Dermis blood vessel endothelial cell (primary cell): ENCODE results near the gene CALM1. TPM values are rescaled to one million over a fixed set of nuclear protein-coding genes. Genes with fewer than 3 reads are reported as not detected.

Experiments used
- DNase-seq: peaks from one replicate; pipeline ENCODE4 v3.0.0; 2010
- total RNA-seq: library from RNA; depleted of rRNA; stranded (reverse); fragments of >200 nt; gene quantifications from 2 replicates; pipeline ENCODE4 v1.2.3, GENCODE V29; 2014

Gene CALM1
- total RNA-seq = 551 and 736 TPM in 2 replicates

DNA sequence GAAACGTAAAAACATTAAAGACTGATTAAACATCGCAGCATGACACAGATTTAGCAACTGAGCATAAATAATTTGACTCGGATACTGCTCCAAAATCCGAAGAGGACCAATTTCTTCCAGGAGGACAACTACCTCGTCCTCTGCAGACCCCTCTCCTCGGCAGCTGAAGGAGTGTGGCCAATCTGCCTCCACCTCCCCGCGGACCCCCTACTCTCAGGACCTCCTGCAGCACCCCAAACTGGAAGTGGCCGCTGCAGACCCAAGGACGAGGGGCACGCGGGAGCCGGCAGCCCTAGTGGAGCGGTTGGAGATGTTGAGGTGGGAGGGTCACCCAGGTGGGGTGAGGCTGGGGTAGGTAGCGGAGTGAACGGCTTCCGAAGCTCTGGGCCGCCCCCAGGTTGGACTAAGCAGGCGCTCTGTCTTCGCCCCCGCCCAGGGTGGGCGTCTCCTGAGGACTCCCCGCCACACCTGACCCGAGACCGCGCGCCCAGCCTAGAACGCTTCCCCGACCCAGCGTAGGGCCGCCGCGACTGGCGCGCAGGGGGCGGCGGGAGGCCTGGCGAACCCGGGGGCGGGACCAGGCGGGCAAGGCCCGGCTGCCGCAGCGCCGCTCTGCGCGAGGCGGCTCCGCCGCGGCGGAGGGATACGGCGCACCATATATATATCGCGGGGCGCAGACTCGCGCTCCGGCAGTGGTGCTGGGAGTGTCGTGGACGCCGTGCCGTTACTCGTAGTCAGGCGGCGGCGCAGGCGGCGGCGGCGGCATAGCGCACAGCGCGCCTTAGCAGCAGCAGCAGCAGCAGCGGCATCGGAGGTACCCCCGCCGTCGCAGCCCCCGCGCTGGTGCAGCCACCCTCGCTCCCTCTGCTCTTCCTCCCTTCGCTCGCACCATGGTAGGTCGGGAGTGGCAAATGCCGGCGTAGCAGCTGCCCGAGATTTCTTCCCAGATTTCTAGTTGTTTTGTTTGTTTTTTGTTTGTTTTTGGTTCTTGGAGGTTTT, at the start of gene CALM1:
Gene CALM1 (plus strand): TSS at position 689 of the 999 bp plus-strand sequence. CDS start 202 bp downstream, at position 891.
- DNase-seq = peak; percentile 95

DNA sequence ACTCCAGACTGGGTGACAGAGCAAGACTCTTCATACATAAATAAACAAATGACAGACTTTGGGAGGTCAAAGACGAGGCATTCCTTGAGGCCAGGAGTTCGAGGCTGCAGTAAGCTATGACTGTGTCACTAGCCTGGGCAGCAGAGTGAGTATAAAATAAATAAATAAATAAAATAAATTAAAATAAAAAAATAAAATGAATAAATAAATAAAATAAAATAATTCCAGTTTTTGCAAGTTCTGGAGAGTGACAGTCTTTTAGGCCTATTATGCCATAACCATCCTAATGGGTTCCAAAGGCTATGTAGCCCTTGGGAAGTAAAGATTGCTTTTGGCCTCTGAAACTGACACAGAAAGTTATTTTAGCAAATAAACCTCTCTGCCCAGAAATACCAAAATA, 48.6 kb upstream of the CALM1 start:
- DNase-seq = no peak

DNA sequence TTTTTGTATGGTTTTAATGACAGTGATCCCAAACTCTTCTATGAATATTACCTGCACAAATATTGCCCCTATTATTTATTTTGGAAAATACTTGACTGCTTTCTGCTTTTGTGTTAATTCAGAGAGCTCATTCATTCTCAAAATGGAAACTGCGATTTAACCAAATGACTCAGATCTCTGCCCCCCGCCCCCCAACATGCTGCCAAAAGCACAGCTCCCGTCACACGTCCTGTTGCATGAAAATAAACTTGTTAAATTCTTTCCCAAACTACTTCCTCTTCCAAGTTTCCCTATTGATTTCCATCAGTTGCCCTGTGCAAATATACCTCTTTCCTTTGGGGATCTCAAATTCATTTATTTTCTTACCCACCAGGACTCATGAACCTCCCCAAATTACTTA, 47.1 kb upstream of the CALM1 start:
- DNase-seq = peak; percentile 18

DNA sequence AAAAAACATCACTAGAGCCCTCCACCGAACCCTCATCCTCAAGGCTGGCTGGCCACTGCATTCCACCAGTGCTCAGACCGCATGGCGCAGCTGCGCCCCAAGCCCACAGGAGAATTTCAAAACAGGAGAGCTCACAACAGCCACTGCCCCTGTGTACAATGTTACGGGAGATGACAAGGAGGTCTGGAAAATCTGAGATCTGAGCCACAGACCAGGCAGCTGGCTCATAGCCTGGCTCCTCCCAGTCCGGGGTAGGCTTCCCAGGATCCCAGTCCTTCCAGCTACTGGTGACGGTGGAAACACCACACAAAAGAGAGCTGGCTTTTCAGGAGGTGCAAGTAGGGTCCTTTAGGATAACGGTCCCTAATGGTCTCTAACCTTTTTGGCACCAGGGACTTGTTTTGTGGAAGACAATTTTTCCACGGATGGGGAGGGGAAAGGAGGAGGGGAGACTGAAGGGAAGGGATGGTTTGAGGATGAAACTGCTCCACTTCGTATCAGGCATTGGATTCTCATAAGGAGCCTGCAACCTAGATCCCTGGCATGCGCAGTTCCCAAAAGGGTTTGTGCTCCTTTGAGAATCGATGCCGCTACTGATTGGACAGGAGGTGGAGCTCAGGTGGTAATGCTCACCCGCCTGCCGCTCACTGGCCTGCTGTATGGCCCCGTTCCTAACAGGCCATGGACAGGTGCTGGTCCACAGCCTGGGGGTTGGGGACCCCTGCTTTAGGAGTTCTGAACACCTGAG, 42.1 kb upstream of the CALM1 start:
- no peak for DNase-seq

DNA sequence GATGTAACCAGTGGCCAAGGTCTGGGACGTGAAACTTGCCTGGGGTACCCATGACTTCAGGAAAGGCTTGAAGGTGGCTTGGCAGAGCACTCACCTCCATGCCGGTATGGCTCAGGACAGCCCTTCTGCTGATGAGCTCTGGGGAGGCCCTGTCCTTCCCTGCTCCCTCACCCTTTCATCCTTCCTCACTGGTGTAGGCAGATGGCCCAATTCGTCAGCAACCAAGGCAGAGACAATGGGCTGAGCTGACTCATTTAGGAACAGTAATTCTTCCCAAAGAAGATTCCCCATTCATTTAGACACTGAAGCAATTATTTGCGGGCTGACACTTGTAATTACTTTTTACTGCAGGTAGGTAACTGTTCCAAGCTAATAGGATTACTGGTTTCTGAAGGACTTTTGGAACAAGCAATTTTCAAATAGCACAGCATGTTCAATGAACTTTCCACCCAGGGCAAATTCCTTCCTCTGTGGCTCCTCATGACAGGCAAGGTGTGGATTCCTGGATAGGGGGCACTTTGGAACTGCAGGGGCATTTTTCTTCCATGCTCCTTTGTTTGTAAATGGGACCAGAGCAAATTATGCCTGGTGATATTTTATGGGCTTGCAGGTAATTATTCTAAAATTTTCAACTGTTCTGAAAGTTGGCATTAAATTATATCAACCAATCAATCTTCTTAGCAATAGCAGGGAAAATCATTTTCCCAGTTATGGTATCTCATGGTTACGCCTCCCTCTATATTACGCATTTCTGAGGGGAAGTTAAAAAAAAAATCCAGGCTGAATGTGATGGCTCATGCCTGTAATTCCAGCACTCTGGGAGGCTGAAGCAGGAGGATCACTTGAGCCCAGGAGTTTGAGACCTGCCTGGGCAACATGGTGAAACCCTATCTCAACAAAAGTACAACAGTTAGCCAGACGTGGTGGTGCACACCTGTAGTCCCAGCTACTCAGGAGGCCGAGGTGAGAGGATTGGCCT, 41.0 kb upstream of the CALM1 start:
- DNase-seq = peak; percentile 23

DNA sequence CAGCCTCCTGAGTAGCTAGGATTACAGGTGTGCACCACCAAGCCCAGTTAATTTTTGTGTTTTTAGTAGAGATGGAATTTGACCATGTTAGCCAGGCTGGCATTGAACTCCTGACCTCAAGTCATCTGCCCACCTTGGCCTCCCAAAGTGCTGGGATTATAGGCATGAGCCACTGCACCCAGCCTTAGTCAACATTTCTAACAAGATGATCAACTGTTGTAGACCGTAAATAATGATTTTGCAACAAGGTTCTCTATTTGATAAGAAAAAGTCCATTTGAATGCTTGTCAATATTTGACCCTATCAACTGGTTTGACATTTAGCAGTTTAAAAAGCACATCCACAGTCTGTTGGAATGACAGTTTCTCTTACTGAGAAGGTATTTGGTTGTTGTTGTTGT, 39.9 kb upstream of the CALM1 start:
- DNase-seq = no peak

DNA sequence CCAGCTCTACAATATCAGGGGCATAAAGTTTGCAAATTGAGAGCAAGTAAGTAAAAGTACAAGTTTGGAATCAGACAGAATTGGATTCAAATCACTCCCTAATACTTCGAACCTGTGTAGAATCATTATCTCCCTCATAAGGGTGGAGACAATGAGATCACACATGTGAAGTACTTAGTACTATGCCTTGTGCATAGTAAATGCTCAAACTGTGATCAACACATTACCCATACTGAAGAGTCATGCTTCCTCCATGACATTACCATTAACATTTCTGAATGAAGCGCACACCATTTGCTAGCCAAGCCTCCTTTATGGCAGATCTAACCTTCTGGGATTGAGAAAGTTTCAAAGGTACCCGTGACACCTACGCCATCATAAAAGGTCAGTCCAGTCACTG, 38.5 kb upstream of the CALM1 start:
- no peak for DNase-seq

DNA sequence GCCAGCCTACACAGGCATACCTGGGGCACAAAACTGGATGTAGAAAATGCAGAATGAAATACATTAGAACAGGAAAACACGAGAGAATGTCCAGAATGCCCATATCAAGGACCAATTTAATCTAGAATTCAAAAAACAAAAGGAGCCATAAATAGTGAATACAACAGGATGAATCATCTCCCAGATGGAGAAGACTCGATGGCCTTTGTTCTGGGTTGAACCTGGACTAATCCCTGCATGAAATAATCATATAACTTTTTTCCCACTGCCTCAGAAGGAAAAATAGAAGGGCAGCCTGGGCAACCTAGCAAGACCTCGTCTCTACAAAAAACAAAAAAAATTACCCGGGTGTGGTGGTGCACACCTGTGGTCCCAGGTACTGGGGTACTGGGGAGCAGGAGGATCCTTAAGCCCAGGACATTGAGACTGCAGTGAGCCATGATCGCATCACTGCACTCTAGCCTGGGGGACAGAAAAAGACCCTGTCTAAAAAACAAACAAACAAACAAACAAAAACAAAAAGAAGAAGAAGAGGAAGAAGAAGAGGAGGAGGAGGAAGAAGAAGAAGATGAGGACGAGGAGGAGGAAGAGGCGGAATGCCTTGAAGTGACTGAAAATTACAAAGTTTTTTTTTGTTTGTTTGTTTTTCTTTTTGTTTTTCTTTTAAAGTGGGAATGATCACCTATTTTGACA, 34.8 kb upstream of the CALM1 start:
- no peak for DNase-seq

DNA sequence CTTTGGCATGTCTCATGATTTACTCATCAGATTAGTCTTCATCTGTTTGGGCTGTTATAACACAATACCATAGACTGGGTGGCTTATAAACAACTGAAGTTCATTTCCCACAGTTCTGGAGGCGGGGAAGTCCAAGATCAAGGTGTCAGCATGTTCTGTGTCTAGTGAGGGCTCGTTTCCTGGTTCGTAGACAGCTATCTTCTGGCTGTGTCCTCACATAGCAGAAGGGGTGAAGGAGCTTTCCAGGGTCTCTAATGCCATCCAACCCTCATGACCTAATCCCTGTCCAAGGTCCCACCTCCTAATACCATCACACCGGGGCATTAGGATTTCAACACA, 34.3 kb upstream of the CALM1 start:
- no peak for DNase-seq

DNA sequence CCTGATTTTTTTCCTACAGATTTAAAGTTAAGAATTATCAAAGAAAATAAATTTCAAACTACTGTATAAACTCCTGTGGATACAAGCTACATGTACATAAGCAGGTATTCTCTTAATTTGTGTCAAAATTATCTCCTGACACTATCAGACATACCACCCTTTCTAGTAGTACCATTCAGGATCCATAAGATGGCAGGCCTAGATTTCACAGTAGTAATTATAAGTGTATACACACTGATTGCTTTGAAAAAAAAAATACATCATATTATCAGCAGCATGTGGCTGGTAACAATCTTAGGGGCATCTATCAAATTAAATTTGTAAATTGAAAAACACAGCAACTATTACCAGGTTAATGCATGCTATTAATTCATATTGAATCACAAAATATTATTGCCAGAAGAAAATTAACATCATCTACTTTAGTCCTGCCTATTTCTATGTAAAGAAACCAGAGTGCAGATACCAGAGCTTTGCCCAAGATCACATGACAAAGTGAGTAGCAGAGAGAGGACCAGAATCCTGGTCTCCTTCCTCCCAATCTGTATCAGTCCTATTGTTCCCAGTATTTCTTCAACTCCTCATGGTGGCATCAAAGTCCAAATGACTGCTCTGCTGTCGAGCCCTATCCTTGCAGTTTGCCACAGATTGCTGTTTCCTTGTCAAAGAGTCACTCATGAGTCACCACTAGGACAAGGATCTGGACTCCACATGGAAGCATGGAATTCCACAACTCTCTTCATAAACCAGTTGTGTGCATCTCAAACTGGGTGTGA, 27.7 kb upstream of the CALM1 start:
- DNase-seq = peak; percentile 18

DNA sequence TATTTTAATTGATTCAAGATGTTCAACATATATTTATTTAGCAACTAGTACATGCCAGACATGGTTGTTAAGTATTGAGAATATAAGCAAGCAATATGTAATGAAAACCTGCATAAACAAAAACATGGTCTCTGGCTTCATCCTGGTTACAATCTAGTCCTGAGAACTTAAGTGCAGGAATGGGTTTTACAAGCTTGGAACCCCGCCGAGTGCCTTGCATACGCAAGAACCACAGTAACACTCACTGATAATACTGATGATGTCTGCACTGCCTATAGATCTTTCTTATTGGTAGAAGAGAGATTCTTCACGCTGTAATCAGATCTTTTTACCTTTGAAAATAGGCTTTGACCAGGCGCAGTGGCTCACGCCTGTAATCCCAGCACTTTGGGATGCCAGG, 22.9 kb upstream of the CALM1 start:
- no peak for DNase-seq

DNA sequence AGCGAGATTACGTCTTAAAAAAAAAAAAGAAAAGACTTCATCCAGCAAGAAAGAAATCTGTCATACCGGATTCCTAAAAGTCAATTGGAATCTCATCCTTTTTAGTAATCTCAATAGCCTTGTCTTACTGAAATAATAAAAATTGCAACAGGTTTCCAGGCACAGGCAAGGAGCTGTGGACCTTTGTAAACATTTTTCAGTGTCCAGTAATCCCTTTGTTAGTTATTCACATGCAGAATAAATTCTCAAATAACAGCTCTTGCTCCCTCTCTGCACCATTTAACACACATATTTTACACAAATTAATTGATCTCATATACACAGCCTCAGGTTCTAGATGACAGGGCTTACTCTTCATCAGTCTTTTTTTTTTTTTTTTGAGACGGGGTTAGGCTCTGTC, 22.0 kb upstream of the CALM1 start:
- no peak for DNase-seq

DNA sequence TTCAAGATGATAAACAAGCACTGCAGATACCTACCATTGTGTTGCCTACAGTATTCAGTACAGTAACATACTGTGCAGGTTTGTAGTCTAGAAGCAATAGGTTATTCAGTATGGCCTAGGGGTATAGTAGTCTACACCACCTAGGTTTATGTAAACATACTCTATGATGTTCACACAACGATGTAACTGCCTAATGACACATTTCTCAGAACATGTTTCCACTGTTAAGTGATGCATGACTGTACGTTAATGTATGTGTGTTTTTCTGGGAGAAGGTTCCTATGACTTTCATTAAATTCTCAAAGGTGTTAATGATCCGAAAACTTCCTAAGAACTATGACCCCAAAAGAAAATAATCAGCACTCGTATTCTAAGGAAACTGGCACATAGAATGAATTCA, 20.9 kb upstream of the CALM1 start:
- DNase-seq = no peak

DNA sequence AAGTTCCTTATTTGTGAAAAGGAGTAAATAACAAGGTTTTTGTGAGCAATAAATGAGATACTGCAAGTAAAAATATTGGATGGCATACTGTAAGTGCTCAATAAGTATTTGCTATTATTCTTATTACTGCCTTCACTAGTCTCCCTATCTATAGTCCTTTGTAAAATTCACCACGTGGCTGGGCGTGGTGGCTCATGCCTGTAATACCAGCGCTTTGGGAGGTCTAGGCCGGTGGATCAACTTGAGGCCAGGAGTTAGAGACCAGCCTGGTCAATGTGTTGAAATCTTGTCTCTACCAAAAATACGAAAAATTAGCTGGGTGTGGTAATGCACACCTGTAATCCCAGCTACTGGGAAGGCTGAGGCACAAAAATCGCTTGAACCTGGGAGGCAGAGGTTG, 18.6 kb upstream of the CALM1 start:
- no peak for DNase-seq

DNA sequence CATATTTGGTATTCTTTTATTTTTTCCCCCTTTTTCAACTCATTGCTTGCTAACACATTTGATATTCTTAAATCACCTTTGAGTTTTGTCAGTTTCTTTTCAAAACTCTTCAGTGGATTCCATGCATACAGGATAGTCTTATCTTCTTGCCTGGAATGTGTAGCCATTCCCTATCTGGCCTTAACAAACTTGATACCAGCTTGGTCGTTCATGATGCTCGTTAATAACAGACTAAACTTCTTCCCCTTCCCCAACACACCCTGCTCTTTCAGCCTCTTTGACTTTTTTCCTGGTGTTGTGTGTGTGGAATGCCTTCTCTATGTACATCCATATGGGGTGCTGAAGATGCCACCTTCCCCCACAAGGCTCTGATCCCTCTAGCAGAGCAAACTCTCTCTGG, 17.7 kb upstream of the CALM1 start:
- DNase-seq = no peak

DNA sequence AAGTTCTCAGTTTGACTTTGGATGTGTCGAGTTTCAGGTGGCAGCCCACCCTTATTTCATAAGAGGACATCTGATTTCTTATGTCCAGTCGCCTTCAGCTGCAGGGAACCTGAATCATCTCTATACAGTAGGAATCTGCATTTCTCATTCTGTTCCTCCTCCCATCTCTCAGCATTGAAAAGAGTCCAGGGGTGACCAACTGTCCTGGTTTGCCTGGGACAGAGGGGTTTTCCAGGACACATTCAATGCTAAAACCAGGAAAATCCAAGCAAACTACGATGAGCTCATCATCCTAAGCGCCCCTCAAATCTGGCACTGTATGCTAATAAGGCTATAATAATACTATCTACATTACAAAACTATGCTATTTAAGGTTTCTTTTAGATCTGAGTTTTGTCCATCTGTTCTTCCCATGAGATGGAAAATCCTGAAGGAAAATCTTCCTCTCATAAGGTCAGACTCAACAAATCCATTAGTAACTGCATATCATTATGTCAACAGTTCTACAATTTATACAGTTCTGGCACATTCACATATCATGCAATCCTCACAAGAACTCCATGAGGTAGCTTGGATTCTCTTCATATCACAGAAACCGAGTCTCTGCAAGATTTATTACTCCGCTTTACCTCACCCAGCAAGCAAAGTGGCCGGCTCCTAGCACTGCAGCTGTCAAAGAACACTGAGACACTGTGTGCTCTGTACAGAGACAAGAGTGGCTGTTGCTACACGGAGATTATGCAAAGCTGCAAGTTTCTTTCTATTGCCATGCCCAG, 15.6 kb upstream of the CALM1 start:
- no peak for DNase-seq

DNA sequence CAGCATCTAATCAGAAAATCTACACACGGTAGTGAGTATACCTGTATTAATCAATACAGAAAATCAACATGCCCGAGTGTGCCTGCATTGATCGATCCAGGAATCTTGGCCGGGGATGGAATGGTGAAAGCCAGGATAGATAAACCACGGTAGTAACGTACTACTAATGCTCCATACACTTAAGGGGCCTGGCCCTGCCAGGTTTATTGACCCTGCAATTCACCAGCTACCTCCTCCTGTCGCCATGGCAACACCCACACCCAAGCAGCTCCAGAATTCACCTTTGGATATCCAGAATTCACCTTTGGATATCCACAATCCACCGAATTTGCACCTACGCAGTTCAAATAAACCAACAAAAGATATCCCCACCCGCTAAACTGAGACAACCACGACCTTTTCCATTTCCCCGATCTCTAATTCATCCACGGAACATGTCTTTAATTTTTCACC, 14.8 kb upstream of the CALM1 start:
- peak; percentile 35 for DNase-seq

DNA sequence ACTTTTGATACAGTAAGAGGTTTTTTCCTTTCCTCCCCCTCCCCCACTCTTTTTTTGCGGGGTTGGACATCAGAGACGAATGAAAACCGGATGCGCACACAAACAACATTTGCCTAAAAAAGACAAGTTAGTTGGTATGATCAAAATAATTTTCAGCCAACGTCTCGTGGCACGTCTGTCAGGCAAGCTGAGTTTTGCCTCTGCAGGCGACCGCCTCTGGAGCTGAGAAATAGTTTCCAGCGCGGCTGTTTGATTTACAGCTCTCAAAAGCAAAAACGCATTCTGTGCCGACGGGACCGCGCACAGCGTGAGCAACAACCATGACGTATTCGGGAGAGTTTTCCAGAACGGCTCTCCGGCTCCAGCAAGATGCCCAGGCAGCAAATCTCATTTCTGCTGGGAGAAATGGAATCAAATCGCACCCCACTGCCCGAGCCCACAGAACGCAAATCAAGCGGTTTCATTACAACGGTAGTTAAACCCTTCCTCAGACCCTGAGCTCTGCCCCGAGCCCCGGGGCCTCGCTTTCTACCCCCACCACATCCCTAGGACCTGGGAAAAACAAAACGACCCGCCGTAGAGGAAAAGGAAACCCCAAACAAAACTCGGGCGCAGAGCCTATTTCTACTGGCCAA, 14.2 kb upstream of the CALM1 start:
- DNase-seq = peak; percentile 90

DNA sequence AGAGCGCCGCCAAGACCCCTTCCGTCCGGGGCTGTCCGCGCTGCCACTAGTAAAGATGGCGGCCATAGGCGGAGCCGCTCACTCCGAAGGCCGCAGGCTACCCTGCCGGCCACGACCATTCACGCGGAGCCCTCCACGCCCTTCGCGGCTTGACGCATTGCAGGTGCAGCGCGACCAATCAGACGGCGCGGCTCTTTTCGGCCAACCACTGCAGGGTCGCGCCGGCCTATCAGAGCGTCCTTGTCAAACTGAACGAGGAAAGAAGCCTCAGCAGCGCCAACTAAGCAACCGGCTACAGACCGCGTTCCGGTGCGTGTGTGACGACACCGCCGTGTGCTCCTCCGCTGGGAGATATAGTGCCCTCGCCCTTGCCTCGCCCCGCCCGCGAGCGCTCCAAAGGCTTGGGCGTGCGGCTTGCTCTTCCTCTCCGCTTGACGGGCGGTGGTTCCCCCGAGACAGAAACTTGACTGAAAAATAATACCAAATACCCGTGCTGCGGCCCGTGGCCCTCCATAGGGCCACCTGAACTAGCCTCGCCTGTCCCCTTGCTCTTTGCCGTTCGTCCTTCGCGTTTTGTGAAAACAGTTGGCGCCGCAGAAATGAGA, 13.6 kb upstream of the CALM1 start:
- peak; percentile 100 for DNase-seq
